WTC11 (cell line): ENCODE results near the gene SPATA17. TPM values are rescaled to one million over a fixed set of nuclear protein-coding genes. Genes with fewer than 3 reads are reported as not detected.

Experiments
- ATAC-seq: fragments of 200-7000 bp; cut with Tn5 transposase; 2 replicates; pipeline ENCODE4 v1.10.0; 2021; ENCODE audit warnings: mild to moderate bottlenecking, moderate library complexity
- CTCF ChIA-PET: fragments of 300-600 bp; sonication (Branson Sonifier 250); formaldehyde crosslinking; loops from one replicate; lab custom pipeline; 2021; ENCODE audit warnings: antibody characterized with exemption; lab: Charles Lee
- POLR2A ChIA-PET: fragments of 350-600 bp; sonication (Branson Sonifier 250); formaldehyde crosslinking; loops from one replicate; lab custom pipeline; 2021; ENCODE audit warnings: antibody characterized with exemption; lab: Charles Lee
- DNase-seq: peaks from one replicate; pipeline ENCODE4 v3.0.0; 2021; ENCODE audit warnings: low spot score
- H3K27ac Mint-ChIP-seq: 2 replicates; pipeline ENCODE4 v1.8.0; 2021; ENCODE audit warnings: mixed read lengths
- H3K27me3 Mint-ChIP-seq: 2 replicates; pipeline ENCODE4 v1.8.0; 2021; ENCODE audit warnings: low read depth, mild to moderate bottlenecking, moderate library complexity, mixed read lengths
- H3K36me3 Mint-ChIP-seq: 2 replicates; pipeline ENCODE4 v1.8.0; 2021; ENCODE audit warnings: mixed read lengths
- H3K4me1 Mint-ChIP-seq: 2 replicates; pipeline ENCODE4 v1.8.0; 2022; ENCODE audit warnings: mixed read lengths
- H3K4me3 Mint-ChIP-seq: 2 replicates; pipeline ENCODE4 v1.8.0; 2021; ENCODE audit warnings: mild to moderate bottlenecking, moderate library complexity, mixed read lengths
- H3K9me3 Mint-ChIP-seq: 2 replicates; pipeline ENCODE4 v1.8.0; 2021; ENCODE audit warnings: mixed read lengths
- CREB1 ChIP-seq: sonication (generic); formaldehyde crosslinking; IDR thresholded peaks from 2 replicates; pipeline ENCODE4 v1.8.0; 2023; ENCODE audit warnings: mild to moderate bottlenecking, missing genetic modification reagents
- CREM ChIP-seq: sonication (generic); formaldehyde crosslinking; IDR thresholded peaks from 2 replicates; pipeline ENCODE4 v1.8.1; 2022; ENCODE audit warnings: mild to moderate bottlenecking, missing genetic modification reagents, moderate library complexity
- ELF4 ChIP-seq: sonication (generic); formaldehyde crosslinking; IDR thresholded peaks from 2 replicates; pipeline ENCODE4 v1.8.1; 2022; ENCODE audit warnings: low read depth, mild to moderate bottlenecking, moderate library complexity, missing genetic modification reagents
- GRHL2 ChIP-seq: fragments of 250-450 bp; sonication (Bioruptor Pico); IDR thresholded peaks from 2 replicates; pipeline ENCODE4 v1.8.0; 2022; ENCODE audit warnings: mild to moderate bottlenecking, moderate library complexity; ENCODE audit not compliant: insufficient replicate concordance, severe bottlenecking
- GTF2I ChIP-seq: fragments of 250-450 bp; sonication (Bioruptor Pico); conservative IDR thresholded peaks from 2 replicates; pipeline ENCODE4 v1.4.0; 2021; ENCODE audit warnings: mild to moderate bottlenecking
- JAZF1 ChIP-seq: fragments of 250-450 bp; sonication (Bioruptor Pico); IDR thresholded peaks from 2 replicates; pipeline ENCODE4 v1.9.0; 2021; ENCODE audit warnings: moderate library complexity, mild to moderate bottlenecking, inconsistent platforms
- NFYB ChIP-seq: sonication (generic); formaldehyde crosslinking; conservative IDR thresholded peaks from 2 replicates; pipeline ENCODE4 v1.8.0; 2022; ENCODE audit warnings: low read depth, missing genetic modification reagents
- SMAD4 ChIP-seq: sonication (generic); formaldehyde crosslinking; IDR thresholded peaks from 2 replicates; pipeline ENCODE4 v1.8.0; 2022; ENCODE audit warnings: mild to moderate bottlenecking, missing genetic modification reagents
- SOX15 ChIP-seq: fragments of 250-450 bp; sonication (Bioruptor Pico); IDR thresholded peaks from 2 replicates; pipeline ENCODE4 v1.9.0; 2021; ENCODE audit warnings: mild to moderate bottlenecking
- SP1 ChIP-seq: sonication (generic); formaldehyde crosslinking; conservative IDR thresholded peaks from 2 replicates; pipeline ENCODE4 v1.8.1; 2022; ENCODE audit warnings: missing genetic modification reagents
- ZBTB21 ChIP-seq: sonication (generic); formaldehyde crosslinking; IDR thresholded peaks from 2 replicates; pipeline ENCODE4 v1.8.1; 2023; ENCODE audit warnings: mild to moderate bottlenecking, missing genetic modification reagents, borderline replicate concordance
- ZNF121 ChIP-seq: sonication (generic); formaldehyde crosslinking; IDR thresholded peaks from 2 replicates; pipeline ENCODE4 v1.8.0; 2023; ENCODE audit warnings: missing genetic modification reagents
- ZNF232 ChIP-seq: sonication (generic); formaldehyde crosslinking; IDR thresholded peaks from 2 replicates; pipeline ENCODE4 v1.8.0; 2022; ENCODE audit warnings: mild to moderate bottlenecking, missing genetic modification reagents
- ZNF396 ChIP-seq: fragments of 250-450 bp; sonication (Bioruptor Pico); IDR thresholded peaks from 2 replicates; pipeline ENCODE4 v1.8.0; 2021; ENCODE audit warnings: mild to moderate bottlenecking, moderate library complexity, borderline replicate concordance
- ZNF416 ChIP-seq: fragments of 250-450 bp; sonication (Bioruptor Pico); IDR thresholded peaks from 2 replicates; pipeline ENCODE4 v1.9.0; 2021; ENCODE audit warnings: mild to moderate bottlenecking, inconsistent platforms
- total RNA-seq: library from RNA; stranded (reverse); gene quantifications from 3 replicates; pipeline ENCODE4 v1.2.3, GENCODE V29; 2021
- TF ChIP-seq, protein P1 (sequence below): sonication (generic); formaldehyde crosslinking; IDR thresholded peaks from 2 replicates; pipeline ENCODE4 v1.8.0; 2022; ENCODE audit warnings: mild to moderate bottlenecking, missing genetic modification reagents
- TF ChIP-seq, protein P2 (sequence below): sonication (generic); formaldehyde crosslinking; IDR thresholded peaks from 2 replicates; pipeline ENCODE4 v1.8.1; 2023; ENCODE audit warnings: mild to moderate bottlenecking, missing genetic modification reagents
- TF ChIP-seq, protein P3 (sequence below): sonication (generic); formaldehyde crosslinking; IDR thresholded peaks from 2 replicates; pipeline ENCODE4 v1.8.1; 2023; ENCODE audit warnings: mild to moderate bottlenecking, missing genetic modification reagents, moderate library complexity
- TF ChIP-seq, protein P4 (sequence below): sonication (generic); formaldehyde crosslinking; conservative IDR thresholded peaks from 2 replicates; pipeline ENCODE4 v1.8.1; 2023; ENCODE audit warnings: mild to moderate bottlenecking, low read depth, missing genetic modification reagents, moderate library complexity
- TF ChIP-seq, protein P5 (sequence below): sonication (generic); formaldehyde crosslinking; IDR thresholded peaks from 2 replicates; pipeline ENCODE4 v1.8.0; 2023; ENCODE audit warnings: missing genetic modification reagents, mild to moderate bottlenecking, borderline replicate concordance
- TF ChIP-seq, protein P6 (sequence below): sonication (generic); formaldehyde crosslinking; IDR thresholded peaks from 2 replicates; pipeline ENCODE4 v1.8.1; 2022; ENCODE audit warnings: mild to moderate bottlenecking, missing genetic modification reagents, moderate library complexity, borderline replicate concordance
- TF ChIP-seq, protein P7 (sequence below): sonication (generic); formaldehyde crosslinking; IDR thresholded peaks from 2 replicates; pipeline ENCODE4 v1.8.0; 2023; ENCODE audit warnings: missing genetic modification reagents

The SPATA17 gene
- total RNA-seq, 1 experiment from 2014 or later = 1.3 TPM

DNA sequence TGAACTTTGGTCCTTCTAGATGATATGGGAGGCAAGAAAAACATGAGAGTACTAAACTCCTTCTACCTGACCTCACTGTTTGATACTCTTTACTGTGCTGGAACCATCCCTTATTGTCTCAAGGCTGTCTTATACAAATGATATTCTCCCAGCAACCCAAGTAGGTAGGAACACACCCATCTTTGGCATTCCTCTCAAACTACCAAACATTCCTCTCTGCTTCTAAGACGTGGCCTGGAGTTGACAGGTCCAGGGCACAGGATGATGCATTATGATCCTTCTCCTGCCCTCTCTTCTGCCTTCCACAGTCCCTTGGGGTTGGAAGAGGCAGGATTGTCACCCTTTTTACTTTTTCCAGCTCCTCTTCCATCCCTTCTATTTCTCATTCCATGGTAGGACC lies 90.5 kb downstream of the SPATA17 start:
- H3K9me3 Mint-ChIP-seq = no peaks in the 10 kb centered on the region
- H3K27ac Mint-ChIP-seq = no peak overlapping the region
- no peaks in the 10 kb centered on the region for H3K36me3 Mint-ChIP-seq
- no peak overlapping the region for H3K4me3 Mint-ChIP-seq
- ChIA-PET POLR2A (no interaction called here), CTCF (no interaction called here)
- TF ChIP-seq, protein P1, sequence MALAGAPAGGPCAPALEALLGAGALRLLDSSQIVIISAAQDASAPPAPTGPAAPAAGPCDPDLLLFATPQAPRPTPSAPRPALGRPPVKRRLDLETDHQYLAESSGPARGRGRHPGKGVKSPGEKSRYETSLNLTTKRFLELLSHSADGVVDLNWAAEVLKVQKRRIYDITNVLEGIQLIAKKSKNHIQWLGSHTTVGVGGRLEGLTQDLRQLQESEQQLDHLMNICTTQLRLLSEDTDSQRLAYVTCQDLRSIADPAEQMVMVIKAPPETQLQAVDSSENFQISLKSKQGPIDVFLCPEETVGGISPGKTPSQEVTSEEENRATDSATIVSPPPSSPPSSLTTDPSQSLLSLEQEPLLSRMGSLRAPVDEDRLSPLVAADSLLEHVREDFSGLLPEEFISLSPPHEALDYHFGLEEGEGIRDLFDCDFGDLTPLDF = no peak
- TF ChIP-seq, protein P2, sequence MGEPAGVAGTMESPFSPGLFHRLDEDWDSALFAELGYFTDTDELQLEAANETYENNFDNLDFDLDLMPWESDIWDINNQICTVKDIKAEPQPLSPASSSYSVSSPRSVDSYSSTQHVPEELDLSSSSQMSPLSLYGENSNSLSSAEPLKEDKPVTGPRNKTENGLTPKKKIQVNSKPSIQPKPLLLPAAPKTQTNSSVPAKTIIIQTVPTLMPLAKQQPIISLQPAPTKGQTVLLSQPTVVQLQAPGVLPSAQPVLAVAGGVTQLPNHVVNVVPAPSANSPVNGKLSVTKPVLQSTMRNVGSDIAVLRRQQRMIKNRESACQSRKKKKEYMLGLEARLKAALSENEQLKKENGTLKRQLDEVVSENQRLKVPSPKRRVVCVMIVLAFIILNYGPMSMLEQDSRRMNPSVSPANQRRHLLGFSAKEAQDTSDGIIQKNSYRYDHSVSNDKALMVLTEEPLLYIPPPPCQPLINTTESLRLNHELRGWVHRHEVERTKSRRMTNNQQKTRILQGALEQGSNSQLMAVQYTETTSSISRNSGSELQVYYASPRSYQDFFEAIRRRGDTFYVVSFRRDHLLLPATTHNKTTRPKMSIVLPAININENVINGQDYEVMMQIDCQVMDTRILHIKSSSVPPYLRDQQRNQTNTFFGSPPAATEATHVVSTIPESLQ (CRISPR knock-in tag) = no peak
- no peak for TF ChIP-seq ZBTB21 (CRISPR knock-in tag)
- TF ChIP-seq, protein P3, sequence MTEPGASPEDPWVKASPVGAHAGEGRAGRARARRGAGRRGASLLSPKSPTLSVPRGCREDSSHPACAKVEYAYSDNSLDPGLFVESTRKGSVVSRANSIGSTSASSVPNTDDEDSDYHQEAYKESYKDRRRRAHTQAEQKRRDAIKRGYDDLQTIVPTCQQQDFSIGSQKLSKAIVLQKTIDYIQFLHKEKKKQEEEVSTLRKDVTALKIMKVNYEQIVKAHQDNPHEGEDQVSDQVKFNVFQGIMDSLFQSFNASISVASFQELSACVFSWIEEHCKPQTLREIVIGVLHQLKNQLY (CRISPR knock-in tag) = no peak
- no peak for TF ChIP-seq GRHL2 (CRISPR knock-in tag)
- TF ChIP-seq SOX15 = no peak
- TF ChIP-seq, protein P4, sequence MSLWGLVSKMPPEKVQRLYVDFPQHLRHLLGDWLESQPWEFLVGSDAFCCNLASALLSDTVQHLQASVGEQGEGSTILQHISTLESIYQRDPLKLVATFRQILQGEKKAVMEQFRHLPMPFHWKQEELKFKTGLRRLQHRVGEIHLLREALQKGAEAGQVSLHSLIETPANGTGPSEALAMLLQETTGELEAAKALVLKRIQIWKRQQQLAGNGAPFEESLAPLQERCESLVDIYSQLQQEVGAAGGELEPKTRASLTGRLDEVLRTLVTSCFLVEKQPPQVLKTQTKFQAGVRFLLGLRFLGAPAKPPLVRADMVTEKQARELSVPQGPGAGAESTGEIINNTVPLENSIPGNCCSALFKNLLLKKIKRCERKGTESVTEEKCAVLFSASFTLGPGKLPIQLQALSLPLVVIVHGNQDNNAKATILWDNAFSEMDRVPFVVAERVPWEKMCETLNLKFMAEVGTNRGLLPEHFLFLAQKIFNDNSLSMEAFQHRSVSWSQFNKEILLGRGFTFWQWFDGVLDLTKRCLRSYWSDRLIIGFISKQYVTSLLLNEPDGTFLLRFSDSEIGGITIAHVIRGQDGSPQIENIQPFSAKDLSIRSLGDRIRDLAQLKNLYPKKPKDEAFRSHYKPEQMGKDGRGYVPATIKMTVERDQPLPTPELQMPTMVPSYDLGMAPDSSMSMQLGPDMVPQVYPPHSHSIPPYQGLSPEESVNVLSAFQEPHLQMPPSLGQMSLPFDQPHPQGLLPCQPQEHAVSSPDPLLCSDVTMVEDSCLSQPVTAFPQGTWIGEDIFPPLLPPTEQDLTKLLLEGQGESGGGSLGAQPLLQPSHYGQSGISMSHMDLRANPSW (CRISPR knock-in tag) = no peak
- TF ChIP-seq JAZF1 (CRISPR knock-in tag) = no peak
- TF ChIP-seq, protein P5, sequence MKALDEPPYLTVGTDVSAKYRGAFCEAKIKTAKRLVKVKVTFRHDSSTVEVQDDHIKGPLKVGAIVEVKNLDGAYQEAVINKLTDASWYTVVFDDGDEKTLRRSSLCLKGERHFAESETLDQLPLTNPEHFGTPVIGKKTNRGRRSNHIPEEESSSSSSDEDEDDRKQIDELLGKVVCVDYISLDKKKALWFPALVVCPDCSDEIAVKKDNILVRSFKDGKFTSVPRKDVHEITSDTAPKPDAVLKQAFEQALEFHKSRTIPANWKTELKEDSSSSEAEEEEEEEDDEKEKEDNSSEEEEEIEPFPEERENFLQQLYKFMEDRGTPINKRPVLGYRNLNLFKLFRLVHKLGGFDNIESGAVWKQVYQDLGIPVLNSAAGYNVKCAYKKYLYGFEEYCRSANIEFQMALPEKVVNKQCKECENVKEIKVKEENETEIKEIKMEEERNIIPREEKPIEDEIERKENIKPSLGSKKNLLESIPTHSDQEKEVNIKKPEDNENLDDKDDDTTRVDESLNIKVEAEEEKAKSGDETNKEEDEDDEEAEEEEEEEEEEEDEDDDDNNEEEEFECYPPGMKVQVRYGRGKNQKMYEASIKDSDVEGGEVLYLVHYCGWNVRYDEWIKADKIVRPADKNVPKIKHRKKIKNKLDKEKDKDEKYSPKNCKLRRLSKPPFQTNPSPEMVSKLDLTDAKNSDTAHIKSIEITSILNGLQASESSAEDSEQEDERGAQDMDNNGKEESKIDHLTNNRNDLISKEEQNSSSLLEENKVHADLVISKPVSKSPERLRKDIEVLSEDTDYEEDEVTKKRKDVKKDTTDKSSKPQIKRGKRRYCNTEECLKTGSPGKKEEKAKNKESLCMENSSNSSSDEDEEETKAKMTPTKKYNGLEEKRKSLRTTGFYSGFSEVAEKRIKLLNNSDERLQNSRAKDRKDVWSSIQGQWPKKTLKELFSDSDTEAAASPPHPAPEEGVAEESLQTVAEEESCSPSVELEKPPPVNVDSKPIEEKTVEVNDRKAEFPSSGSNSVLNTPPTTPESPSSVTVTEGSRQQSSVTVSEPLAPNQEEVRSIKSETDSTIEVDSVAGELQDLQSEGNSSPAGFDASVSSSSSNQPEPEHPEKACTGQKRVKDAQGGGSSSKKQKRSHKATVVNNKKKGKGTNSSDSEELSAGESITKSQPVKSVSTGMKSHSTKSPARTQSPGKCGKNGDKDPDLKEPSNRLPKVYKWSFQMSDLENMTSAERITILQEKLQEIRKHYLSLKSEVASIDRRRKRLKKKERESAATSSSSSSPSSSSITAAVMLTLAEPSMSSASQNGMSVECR (CRISPR knock-in tag) = no peak
- H3K4me1 Mint-ChIP-seq = no peaks in the 10 kb centered on the region
- DNase-seq = no peak
- H3K27me3 Mint-ChIP-seq = no peaks in the 10 kb centered on the region
- ATAC-seq = no peak

DNA sequence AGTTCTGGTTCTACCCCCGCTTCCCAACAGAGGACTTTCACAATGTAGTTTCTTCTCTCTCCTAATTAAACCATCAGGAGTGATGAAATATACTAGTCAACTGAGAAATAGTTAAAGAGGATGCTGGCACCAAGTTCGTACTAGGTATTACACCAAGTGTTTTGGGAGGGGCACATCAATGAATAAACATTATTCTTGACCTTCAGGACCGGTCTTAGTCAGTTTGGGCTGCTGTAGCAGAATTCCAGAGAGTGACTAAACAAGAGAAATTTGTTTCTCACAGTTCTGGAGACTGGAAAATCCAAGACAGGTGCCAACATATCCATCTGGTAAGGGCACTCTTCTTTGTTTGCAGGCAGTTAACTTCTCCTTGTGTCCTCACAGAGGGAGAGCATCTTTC lies 103.8 kb downstream of the SPATA17 start:
- Mint-ChIP-seq H3K27me3 (no peaks in the 10 kb centered on the region), H3K4me1 (no peaks in the 10 kb centered on the region), H3K4me3 (no peak overlapping the region), H3K27ac (no peak overlapping the region), H3K9me3 (no peaks in the 10 kb centered on the region), H3K36me3 (no peaks in the 10 kb centered on the region)
- ChIA-PET POLR2A (no interaction called here), CTCF (no interaction called here)
- DNase-seq (no peak), ATAC-seq (no peak)
- TF ChIP-seq, protein P6, sequence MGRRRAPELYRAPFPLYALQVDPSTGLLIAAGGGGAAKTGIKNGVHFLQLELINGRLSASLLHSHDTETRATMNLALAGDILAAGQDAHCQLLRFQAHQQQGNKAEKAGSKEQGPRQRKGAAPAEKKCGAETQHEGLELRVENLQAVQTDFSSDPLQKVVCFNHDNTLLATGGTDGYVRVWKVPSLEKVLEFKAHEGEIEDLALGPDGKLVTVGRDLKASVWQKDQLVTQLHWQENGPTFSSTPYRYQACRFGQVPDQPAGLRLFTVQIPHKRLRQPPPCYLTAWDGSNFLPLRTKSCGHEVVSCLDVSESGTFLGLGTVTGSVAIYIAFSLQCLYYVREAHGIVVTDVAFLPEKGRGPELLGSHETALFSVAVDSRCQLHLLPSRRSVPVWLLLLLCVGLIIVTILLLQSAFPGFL = no peak
- TF ChIP-seq SP1 (no peak), ZNF396 (CRISPR knock-in tag) (no peak), CREB1 (CRISPR knock-in tag) (no peak), CREM (CRISPR knock-in tag) (no peak), NFYB (CRISPR knock-in tag) (no peak), ZNF232 (CRISPR knock-in tag) (no peak), ZNF121 (no peak), ELF4 (CRISPR knock-in tag) (no peak), ZNF416 (CRISPR knock-in tag) (no peak), GTF2I (no peak), SMAD4 (CRISPR knock-in tag) (no peak)
- TF ChIP-seq, protein P7, sequence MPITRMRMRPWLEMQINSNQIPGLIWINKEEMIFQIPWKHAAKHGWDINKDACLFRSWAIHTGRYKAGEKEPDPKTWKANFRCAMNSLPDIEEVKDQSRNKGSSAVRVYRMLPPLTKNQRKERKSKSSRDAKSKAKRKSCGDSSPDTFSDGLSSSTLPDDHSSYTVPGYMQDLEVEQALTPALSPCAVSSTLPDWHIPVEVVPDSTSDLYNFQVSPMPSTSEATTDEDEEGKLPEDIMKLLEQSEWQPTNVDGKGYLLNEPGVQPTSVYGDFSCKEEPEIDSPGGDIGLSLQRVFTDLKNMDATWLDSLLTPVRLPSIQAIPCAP (CRISPR knock-in tag) = no peak
